WTC11 (cell line): Measurements from ENCODE around the gene TOR4A. TPM values are rescaled to one million over a fixed set of nuclear protein-coding genes. Genes with fewer than 3 reads are reported as not detected.

Experiments used
- ATAC-seq: fragments of 200-7000 bp; cut with Tn5 transposase; 2 replicates; pipeline ENCODE4 v1.10.0; 2021; ENCODE audit warnings: mild to moderate bottlenecking, moderate library complexity
- CTCF ChIA-PET: fragments of 300-600 bp; sonication (Branson Sonifier 250); formaldehyde crosslinking; loops from one replicate; lab custom pipeline; 2021; ENCODE audit warnings: antibody characterized with exemption; lab: Charles Lee
- POLR2A ChIA-PET: fragments of 350-600 bp; sonication (Branson Sonifier 250); formaldehyde crosslinking; loops from one replicate; lab custom pipeline; 2021; ENCODE audit warnings: antibody characterized with exemption; lab: Charles Lee
- DNase-seq: peaks from one replicate; pipeline ENCODE4 v3.0.0; 2021; ENCODE audit warnings: low spot score
- H3K27ac Mint-ChIP-seq: 2 replicates; pipeline ENCODE4 v1.8.0; 2021; ENCODE audit warnings: mixed read lengths
- H3K27me3 Mint-ChIP-seq: 2 replicates; pipeline ENCODE4 v1.8.0; 2021; ENCODE audit warnings: low read depth, mild to moderate bottlenecking, moderate library complexity, mixed read lengths
- H3K36me3 Mint-ChIP-seq: 2 replicates; pipeline ENCODE4 v1.8.0; 2021; ENCODE audit warnings: mixed read lengths
- H3K4me1 Mint-ChIP-seq: 2 replicates; pipeline ENCODE4 v1.8.0; 2022; ENCODE audit warnings: mixed read lengths
- H3K4me3 Mint-ChIP-seq: 2 replicates; pipeline ENCODE4 v1.8.0; 2021; ENCODE audit warnings: mild to moderate bottlenecking, moderate library complexity, mixed read lengths
- H3K9me3 Mint-ChIP-seq: 2 replicates; pipeline ENCODE4 v1.8.0; 2021; ENCODE audit warnings: mixed read lengths
- EMX1 ChIP-seq: fragments of 250-450 bp; sonication (Bioruptor Pico); IDR thresholded peaks from 2 replicates; pipeline ENCODE4 v1.8.0; 2021; ENCODE audit warnings: mild to moderate bottlenecking
- FOXP1 ChIP-seq: sonication (generic); formaldehyde crosslinking; IDR thresholded peaks from 2 replicates; pipeline ENCODE4 v1.8.0; 2022; ENCODE audit warnings: missing genetic modification reagents, mild to moderate bottlenecking, moderate library complexity, borderline replicate concordance
- JUN ChIP-seq: sonication (generic); formaldehyde crosslinking; IDR thresholded peaks from 2 replicates; pipeline ENCODE4 v1.8.0; 2023; ENCODE audit warnings: mild to moderate bottlenecking, missing genetic modification reagents
- ZNF263 ChIP-seq: sonication (generic); formaldehyde crosslinking; IDR thresholded peaks from 2 replicates; pipeline ENCODE4 v1.8.1; 2022; ENCODE audit warnings: low read depth, mild to moderate bottlenecking, moderate library complexity, missing genetic modification reagents
- ZNF671 ChIP-seq: fragments of 250-450 bp; sonication (Bioruptor Pico); IDR thresholded peaks from 2 replicates; pipeline ENCODE4 v1.8.0; 2021; ENCODE audit warnings: mild to moderate bottlenecking
- total RNA-seq: library from RNA; stranded (reverse); gene quantifications from 3 replicates; pipeline ENCODE4 v1.2.3, GENCODE V29; 2021
- TF ChIP-seq, protein P1 (sequence below): sonication (generic); formaldehyde crosslinking; IDR thresholded peaks from 2 replicates; pipeline ENCODE4 v1.8.0; 2022; ENCODE audit warnings: mild to moderate bottlenecking, missing genetic modification reagents
- TF ChIP-seq, protein P2 (sequence below): sonication (generic); formaldehyde crosslinking; IDR thresholded peaks from 2 replicates; pipeline ENCODE4 v1.8.0; 2023; ENCODE audit warnings: missing genetic modification reagents, mild to moderate bottlenecking, borderline replicate concordance
- TF ChIP-seq, protein P3 (sequence below): sonication (generic); formaldehyde crosslinking; IDR thresholded peaks from 2 replicates; pipeline ENCODE4 v1.8.0; 2022; ENCODE audit warnings: mild to moderate bottlenecking, missing genetic modification reagents
- TF ChIP-seq, protein P4 (sequence below): sonication (generic); formaldehyde crosslinking; IDR thresholded peaks from 2 replicates; pipeline ENCODE4 v1.8.1; 2023; ENCODE audit warnings: mild to moderate bottlenecking, moderate library complexity, missing genetic modification reagents
- TF ChIP-seq, protein P5 (sequence below): sonication (generic); formaldehyde crosslinking; IDR thresholded peaks from 2 replicates; pipeline ENCODE4 v1.8.1; 2023; ENCODE audit warnings: mild to moderate bottlenecking, missing genetic modification reagents, moderate library complexity
- TF ChIP-seq, protein P6 (sequence below): sonication (generic); formaldehyde crosslinking; IDR thresholded peaks from 2 replicates; pipeline ENCODE4 v1.8.0; 2022; ENCODE audit warnings: missing genetic modification reagents
- TF ChIP-seq, protein P7 (sequence below): sonication (generic); formaldehyde crosslinking; IDR thresholded peaks from 2 replicates; pipeline ENCODE4 v1.8.1; 2023; ENCODE audit warnings: mild to moderate bottlenecking, missing genetic modification reagents, borderline replicate concordance
- TF ChIP-seq, protein P8 (sequence below): fragments of 200-600 bp; IDR thresholded peaks from 2 replicates; pipeline ENCODE4 v1.8.0; 2022; ENCODE audit warnings: antibody characterized with exemption

TOR4A gene
- total RNA-seq, 1 experiment from 2014 or later: 7.3 TPM

DNA sequence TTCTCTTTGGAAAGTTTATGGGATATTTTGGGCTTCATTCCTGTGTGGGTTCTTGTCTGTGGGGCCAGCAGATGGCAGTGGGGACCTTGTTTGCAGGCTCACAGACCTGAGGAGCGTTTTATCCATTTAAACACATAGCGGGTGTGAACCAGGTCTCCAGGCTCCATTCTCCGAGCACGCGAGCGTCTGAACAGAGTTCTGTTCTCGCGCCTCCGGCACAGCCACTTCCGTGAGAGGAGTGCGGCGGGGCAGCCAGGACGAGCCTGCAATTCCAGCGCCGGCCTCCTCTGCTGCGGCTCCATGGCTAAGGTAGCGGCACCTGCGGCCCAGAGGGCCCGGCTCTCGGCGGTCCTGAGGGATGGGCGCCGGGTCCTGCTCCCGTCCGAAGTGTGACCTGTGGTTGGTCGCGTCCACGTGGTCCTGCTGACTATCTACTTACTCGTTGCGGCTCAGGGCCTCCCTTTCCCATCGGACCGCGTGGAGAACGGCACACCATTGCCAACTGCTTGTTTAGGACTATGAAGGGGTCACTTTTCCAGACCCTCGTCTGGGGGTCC, 17.2 kb downstream of the TOR4A start:
- H3K36me3 Mint-ChIP-seq: peaks cover 2% of the 10 kb centered on the region; the same call in 1 of the 2 replicates
- peak; percentile 15 for ATAC-seq
- peaks cover 33% of the 10 kb centered on the region for H3K27me3 Mint-ChIP-seq
- no peak for TF ChIP-seq ZNF263 (CRISPR knock-in tag)
- TF ChIP-seq, protein P1, sequence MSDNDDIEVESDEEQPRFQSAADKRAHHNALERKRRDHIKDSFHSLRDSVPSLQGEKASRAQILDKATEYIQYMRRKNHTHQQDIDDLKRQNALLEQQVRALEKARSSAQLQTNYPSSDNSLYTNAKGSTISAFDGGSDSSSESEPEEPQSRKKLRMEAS (CRISPR knock-in tag): peak; percentile 76; the same call in 1 of the 2 replicates
- TF ChIP-seq, protein P2, sequence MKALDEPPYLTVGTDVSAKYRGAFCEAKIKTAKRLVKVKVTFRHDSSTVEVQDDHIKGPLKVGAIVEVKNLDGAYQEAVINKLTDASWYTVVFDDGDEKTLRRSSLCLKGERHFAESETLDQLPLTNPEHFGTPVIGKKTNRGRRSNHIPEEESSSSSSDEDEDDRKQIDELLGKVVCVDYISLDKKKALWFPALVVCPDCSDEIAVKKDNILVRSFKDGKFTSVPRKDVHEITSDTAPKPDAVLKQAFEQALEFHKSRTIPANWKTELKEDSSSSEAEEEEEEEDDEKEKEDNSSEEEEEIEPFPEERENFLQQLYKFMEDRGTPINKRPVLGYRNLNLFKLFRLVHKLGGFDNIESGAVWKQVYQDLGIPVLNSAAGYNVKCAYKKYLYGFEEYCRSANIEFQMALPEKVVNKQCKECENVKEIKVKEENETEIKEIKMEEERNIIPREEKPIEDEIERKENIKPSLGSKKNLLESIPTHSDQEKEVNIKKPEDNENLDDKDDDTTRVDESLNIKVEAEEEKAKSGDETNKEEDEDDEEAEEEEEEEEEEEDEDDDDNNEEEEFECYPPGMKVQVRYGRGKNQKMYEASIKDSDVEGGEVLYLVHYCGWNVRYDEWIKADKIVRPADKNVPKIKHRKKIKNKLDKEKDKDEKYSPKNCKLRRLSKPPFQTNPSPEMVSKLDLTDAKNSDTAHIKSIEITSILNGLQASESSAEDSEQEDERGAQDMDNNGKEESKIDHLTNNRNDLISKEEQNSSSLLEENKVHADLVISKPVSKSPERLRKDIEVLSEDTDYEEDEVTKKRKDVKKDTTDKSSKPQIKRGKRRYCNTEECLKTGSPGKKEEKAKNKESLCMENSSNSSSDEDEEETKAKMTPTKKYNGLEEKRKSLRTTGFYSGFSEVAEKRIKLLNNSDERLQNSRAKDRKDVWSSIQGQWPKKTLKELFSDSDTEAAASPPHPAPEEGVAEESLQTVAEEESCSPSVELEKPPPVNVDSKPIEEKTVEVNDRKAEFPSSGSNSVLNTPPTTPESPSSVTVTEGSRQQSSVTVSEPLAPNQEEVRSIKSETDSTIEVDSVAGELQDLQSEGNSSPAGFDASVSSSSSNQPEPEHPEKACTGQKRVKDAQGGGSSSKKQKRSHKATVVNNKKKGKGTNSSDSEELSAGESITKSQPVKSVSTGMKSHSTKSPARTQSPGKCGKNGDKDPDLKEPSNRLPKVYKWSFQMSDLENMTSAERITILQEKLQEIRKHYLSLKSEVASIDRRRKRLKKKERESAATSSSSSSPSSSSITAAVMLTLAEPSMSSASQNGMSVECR: peak; percentile 45; the same call in 1 of the 2 replicates
- TF ChIP-seq, protein P3, sequence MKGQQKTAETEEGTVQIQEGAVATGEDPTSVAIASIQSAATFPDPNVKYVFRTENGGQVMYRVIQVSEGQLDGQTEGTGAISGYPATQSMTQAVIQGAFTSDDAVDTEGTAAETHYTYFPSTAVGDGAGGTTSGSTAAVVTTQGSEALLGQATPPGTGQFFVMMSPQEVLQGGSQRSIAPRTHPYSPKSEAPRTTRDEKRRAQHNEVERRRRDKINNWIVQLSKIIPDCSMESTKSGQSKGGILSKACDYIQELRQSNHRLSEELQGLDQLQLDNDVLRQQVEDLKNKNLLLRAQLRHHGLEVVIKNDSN (CRISPR knock-in tag): 0 out of 2 replicates have a peak, but pooled peaks have one; percentile 42
- TF ChIP-seq, protein P4, sequence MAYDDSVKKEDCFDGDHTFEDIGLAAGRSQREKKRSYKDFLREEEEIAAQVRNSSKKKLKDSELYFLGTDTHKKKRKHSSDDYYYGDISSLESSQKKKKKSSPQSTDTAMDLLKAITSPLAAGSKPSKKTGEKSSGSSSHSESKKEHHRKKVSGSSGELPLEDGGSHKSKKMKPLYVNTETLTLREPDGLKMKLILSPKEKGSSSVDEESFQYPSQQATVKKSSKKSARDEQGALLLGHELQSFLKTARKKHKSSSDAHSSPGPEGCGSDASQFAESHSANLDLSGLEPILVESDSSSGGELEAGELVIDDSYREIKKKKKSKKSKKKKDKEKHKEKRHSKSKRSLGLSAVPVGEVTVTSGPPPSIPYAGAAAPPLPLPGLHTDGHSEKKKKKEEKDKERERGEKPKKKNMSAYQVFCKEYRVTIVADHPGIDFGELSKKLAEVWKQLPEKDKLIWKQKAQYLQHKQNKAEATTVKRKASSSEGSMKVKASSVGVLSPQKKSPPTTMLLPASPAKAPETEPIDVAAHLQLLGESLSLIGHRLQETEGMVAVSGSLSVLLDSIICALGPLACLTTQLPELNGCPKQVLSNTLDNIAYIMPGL (CRISPR knock-in tag): no peak
- no peak for TF ChIP-seq JUN (CRISPR knock-in tag)
- ChIA-PET CTCF (interaction anchor here (0.6 to 2.0 kb wide), 6 partner anchors 8 to 1079 kb away, joined by 3 to 7 read pairs (median 5); partner anchors contain the start of genes EXD3, NOXA1 and TOR4A), POLR2A (interaction anchor here (0.7 kb wide), 1 partner anchor 43 kb away, joined by 3 read pairs; no protein-coding TSS in a partner anchor)
- peak overlapping the region; percentile 56 for H3K4me3 Mint-ChIP-seq
- H3K4me1 Mint-ChIP-seq: peaks cover 43% of the 10 kb centered on the region
- H3K9me3 Mint-ChIP-seq: peaks cover 4% of the 10 kb centered on the region
- no peak overlapping the region for H3K27ac Mint-ChIP-seq
- DNase-seq: peak; percentile 63

DNA sequence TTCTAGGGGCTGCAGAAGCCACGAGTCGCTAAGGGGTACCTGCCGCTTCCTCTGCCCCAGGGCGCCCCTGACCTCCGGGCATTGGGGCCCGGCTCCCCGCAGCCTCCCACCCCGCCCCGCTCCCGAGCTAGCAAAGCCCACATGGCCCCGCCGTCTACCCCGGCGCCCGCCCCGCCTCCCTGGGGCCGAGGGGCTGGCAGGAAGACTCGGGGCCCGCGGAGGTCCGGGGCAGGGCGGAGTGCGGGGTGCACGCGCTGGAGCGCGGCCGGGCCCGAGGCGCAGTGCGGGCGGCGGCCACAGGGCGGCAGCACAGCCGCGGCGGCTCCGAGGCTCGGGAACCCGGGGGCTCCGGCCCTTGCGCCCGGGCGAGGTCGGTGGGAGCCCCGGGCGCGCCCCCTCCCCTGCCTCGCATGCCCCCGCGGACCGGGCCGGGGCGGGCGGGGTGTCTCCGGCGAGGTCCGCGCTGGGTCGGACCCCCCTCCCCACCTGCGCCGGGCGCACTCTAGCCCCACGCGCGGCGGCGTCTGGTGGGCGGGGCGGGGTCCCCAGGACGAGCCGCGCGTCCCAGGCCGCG, 17.8 kb downstream of the TOR4A start:
- Mint-ChIP-seq H3K4me3 (peak overlapping the region; percentile 50), H3K27ac (no peak overlapping the region), H3K36me3 (peaks cover 2% of the 10 kb centered on the region; the same call in 1 of the 2 replicates), H3K9me3 (peaks cover 4% of the 10 kb centered on the region), H3K27me3 (peaks cover 36% of the 10 kb centered on the region), H3K4me1 (peaks cover 47% of the 10 kb centered on the region)
- ChIA-PET CTCF (interaction anchor here (0.6 to 2.4 kb wide), 7 partner anchors 9 to 1079 kb away, joined by 3 to 10 read pairs (median 4); partner anchors contain the start of genes EXD3, NOXA1 and TOR4A), POLR2A (interaction anchor here (1.4 kb wide), 1 partner anchor 29 kb away, joined by 3 read pairs; no protein-coding TSS in a partner anchor)
- peak; percentile 71 for DNase-seq
- peak; percentile 53 for ATAC-seq
- no peak for TF ChIP-seq ZNF671 (CRISPR knock-in tag)
- TF ChIP-seq, protein P1 (CRISPR knock-in tag): 0 out of 2 replicates have a peak, but pooled peaks have one; percentile 3
- TF ChIP-seq, protein P5, sequence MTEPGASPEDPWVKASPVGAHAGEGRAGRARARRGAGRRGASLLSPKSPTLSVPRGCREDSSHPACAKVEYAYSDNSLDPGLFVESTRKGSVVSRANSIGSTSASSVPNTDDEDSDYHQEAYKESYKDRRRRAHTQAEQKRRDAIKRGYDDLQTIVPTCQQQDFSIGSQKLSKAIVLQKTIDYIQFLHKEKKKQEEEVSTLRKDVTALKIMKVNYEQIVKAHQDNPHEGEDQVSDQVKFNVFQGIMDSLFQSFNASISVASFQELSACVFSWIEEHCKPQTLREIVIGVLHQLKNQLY (CRISPR knock-in tag): no peak
- TF ChIP-seq, protein P6, sequence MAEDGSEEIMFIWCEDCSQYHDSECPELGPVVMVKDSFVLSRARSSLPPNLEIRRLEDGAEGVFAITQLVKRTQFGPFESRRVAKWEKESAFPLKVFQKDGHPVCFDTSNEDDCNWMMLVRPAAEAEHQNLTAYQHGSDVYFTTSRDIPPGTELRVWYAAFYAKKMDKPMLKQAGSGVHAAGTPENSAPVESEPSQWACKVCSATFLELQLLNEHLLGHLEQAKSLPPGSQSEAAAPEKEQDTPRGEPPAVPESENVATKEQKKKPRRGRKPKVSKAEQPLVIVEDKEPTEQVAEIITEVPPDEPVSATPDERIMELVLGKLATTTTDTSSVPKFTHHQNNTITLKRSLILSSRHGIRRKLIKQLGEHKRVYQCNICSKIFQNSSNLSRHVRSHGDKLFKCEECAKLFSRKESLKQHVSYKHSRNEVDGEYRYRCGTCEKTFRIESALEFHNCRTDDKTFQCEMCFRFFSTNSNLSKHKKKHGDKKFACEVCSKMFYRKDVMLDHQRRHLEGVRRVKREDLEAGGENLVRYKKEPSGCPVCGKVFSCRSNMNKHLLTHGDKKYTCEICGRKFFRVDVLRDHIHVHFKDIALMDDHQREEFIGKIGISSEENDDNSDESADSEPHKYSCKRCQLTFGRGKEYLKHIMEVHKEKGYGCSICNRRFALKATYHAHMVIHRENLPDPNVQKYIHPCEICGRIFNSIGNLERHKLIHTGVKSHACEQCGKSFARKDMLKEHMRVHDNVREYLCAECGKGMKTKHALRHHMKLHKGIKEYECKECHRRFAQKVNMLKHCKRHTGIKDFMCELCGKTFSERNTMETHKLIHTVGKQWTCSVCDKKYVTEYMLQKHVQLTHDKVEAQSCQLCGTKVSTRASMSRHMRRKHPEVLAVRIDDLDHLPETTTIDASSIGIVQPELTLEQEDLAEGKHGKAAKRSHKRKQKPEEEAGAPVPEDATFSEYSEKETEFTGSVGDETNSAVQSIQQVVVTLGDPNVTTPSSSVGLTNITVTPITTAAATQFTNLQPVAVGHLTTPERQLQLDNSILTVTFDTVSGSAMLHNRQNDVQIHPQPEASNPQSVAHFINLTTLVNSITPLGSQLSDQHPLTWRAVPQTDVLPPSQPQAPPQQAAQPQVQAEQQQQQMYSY (CRISPR knock-in tag): no peak
- TF ChIP-seq, protein P7, sequence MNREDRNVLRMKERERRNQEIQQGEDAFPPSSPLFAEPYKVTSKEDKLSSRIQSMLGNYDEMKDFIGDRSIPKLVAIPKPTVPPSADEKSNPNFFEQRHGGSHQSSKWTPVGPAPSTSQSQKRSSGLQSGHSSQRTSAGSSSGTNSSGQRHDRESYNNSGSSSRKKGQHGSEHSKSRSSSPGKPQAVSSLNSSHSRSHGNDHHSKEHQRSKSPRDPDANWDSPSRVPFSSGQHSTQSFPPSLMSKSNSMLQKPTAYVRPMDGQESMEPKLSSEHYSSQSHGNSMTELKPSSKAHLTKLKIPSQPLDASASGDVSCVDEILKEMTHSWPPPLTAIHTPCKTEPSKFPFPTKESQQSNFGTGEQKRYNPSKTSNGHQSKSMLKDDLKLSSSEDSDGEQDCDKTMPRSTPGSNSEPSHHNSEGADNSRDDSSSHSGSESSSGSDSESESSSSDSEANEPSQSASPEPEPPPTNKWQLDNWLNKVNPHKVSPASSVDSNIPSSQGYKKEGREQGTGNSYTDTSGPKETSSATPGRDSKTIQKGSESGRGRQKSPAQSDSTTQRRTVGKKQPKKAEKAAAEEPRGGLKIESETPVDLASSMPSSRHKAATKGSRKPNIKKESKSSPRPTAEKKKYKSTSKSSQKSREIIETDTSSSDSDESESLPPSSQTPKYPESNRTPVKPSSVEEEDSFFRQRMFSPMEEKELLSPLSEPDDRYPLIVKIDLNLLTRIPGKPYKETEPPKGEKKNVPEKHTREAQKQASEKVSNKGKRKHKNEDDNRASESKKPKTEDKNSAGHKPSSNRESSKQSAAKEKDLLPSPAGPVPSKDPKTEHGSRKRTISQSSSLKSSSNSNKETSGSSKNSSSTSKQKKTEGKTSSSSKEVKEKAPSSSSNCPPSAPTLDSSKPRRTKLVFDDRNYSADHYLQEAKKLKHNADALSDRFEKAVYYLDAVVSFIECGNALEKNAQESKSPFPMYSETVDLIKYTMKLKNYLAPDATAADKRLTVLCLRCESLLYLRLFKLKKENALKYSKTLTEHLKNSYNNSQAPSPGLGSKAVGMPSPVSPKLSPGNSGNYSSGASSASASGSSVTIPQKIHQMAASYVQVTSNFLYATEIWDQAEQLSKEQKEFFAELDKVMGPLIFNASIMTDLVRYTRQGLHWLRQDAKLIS (CRISPR knock-in tag): no peak
- peak; percentile 22; the same call in 1 of the 2 replicates for TF ChIP-seq FOXP1 (CRISPR knock-in tag)
- TF ChIP-seq, protein P8, sequence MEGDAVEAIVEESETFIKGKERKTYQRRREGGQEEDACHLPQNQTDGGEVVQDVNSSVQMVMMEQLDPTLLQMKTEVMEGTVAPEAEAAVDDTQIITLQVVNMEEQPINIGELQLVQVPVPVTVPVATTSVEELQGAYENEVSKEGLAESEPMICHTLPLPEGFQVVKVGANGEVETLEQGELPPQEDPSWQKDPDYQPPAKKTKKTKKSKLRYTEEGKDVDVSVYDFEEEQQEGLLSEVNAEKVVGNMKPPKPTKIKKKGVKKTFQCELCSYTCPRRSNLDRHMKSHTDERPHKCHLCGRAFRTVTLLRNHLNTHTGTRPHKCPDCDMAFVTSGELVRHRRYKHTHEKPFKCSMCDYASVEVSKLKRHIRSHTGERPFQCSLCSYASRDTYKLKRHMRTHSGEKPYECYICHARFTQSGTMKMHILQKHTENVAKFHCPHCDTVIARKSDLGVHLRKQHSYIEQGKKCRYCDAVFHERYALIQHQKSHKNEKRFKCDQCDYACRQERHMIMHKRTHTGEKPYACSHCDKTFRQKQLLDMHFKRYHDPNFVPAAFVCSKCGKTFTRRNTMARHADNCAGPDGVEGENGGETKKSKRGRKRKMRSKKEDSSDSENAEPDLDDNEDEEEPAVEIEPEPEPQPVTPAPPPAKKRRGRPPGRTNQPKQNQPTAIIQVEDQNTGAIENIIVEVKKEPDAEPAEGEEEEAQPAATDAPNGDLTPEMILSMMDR: 0 out of 2 replicates have a peak, but pooled peaks have one; percentile 53
- no peak for TF ChIP-seq EMX1 (CRISPR knock-in tag)
